ENCODE measurements around the gene PLA2G4C. TPM values are rescaled to one million over a fixed set of nuclear protein-coding genes. Genes with fewer than 3 reads are reported as not detected.

The PLA2G4C gene, protein sequence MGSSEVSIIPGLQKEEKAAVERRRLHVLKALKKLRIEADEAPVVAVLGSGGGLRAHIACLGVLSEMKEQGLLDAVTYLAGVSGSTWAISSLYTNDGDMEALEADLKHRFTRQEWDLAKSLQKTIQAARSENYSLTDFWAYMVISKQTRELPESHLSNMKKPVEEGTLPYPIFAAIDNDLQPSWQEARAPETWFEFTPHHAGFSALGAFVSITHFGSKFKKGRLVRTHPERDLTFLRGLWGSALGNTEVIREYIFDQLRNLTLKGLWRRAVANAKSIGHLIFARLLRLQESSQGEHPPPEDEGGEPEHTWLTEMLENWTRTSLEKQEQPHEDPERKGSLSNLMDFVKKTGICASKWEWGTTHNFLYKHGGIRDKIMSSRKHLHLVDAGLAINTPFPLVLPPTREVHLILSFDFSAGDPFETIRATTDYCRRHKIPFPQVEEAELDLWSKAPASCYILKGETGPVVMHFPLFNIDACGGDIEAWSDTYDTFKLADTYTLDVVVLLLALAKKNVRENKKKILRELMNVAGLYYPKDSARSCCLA
- 8.5 to 17.1 TPM (median 9.7 TPM) in 5 replicates for total RNA-seq (2022; extraction: Qiagen RNA extraction)

DNA sequence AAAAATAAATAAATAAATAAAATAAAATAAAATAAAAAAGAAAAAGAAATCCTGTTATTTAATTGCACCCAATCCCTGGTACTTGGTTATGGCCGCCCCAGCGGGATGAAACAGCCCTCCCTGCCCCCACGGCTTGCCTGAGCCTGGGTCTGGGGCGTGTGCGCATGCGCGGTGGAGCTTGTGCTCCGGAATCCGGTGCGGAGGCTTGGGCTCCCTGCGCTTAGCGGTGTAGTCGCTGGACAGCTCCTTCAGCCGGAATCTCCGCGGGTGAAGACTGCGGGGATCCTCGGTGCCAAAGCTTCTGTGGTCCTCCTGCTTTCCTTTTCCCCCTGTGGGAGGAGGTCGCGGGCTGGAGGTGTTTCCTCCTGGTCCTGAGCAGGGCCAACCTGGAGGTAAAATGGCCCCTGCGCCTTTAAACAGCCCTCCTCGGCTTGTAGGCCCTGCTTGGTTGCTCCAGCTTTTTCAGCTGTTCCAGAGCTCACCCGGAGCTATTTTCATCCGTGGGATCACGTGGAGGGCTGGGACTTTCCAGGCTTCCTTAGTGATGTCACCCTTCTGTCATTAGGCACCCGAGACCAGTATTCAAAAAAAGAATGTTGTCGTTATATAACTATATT is at the start of gene PLA2G4C:
PLA2G4C (minus strand) TSS at position 468 of the 617 bp plus-strand sequence. CDS start 4,288 bp downstream, outside the sequence.

DNA sequence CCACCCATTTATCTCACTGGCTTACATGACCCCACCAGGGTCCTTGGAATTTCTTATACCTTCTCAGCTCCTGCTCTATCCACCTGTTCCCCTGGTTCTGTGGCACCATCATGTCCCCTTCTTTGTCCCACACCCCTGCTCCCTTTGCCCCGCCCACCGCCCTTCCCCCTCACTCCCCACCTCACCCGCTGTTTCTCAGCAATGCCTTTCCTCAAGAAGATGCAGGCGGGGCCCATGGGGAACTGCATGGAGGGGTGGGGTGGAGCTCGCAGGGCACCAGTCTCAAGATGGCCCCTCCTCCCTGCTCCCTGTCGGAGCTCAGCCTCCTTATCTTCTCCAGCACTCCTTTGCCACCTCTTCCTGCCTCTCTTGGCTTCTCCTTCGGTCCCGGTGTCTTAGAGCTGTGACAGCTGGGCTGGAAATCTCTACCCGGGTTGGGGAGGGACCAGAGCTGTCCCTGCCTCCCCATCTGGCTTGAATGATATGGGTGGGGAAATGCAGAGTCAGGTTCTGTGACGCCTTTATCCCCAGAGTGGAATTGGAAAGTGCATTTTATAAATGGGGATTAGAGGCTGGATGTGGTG is 66.8 kb downstream of the PLA2G4C start, which contains the start of gene CABP5:
CABP5 (minus strand) TSS at position 405 of the 584 bp plus-strand sequence; CDS start at position 248, 157 bp downstream.

Other genes with a start within 250 kb of the PLA2G4C start
- not detected in 5 replicates for gene SULT2A1, start 224.5 kb downstream of the PLA2G4C start, total RNA-seq (2022; extraction: Qiagen RNA extraction)
- gene BSPH1, start 118.6 kb downstream of the PLA2G4C start, total RNA-seq (2022; extraction: Qiagen RNA extraction): not detected in 5 replicates
- not detected in 5 replicates for gene ELSPBP1, start 116.2 kb downstream of the PLA2G4C start, total RNA-seq (2022; extraction: Qiagen RNA extraction)
- not detected in 5 replicates for gene CABP5, start 66.7 kb downstream of the PLA2G4C start, total RNA-seq (2022; extraction: Qiagen RNA extraction)
- gene LIG1, start 59.5 kb upstream of the PLA2G4C start, total RNA-seq (2022; extraction: Qiagen RNA extraction): 58.9 to 76.8 TPM (median 62.7 TPM) in 5 replicates
- gene ZSWIM9, start 59.9 kb upstream of the PLA2G4C start, total RNA-seq (2022; extraction: Qiagen RNA extraction): 4.9 to 7.0 TPM (median 7.0 TPM) in 5 replicates
- 13.6 to 17.6 TPM (median 16.6 TPM) in 5 replicates for gene CARD8, start 145.1 kb upstream of the PLA2G4C start, total RNA-seq (2022; extraction: Qiagen RNA extraction)
- gene ZNF114, start 159.3 kb upstream of the PLA2G4C start, total RNA-seq (2022; extraction: Qiagen RNA extraction): 7.2 to 8.4 TPM (median 7.5 TPM) in 5 replicates
- gene EMP3, start 214.7 kb upstream of the PLA2G4C start, total RNA-seq (2022; extraction: Qiagen RNA extraction): 431 to 510 TPM (median 452 TPM) in 5 replicates